ENCODE measurements around the gene SNRPB. TPM values are rescaled to one million over a fixed set of nuclear protein-coding genes. Genes with fewer than 3 reads are reported as not detected.
A peak's percentile ranks its signal among the peaks of the same experiment; 100 is the strongest.

Gene SNRPB
- total and polyA plus RNA-seq, 2 of the 13 experiments (the other 11 are each of a cell fraction or from before 2014, with no cell fraction given), result 473 to 844 TPM

GRCh38 chr20:2476742-2477615, 6.4 kb upstream of the SNRPB start (continued):
- TF ChIP-seq ARID5B (CRISPR knock-in tag; IDR thresholded peaks at IDR 0.05) (0 out of 2 replicates have a peak, but pooled peaks have one; percentile 14), ZNF766 (CRISPR knock-in tag; IDR thresholded peaks at IDR 0.05; ENCODE audit: borderline replicate concordance) (no peak), SNAI1 (CRISPR knock-in tag; IDR thresholded peaks at IDR 0.05; ENCODE audit: borderline replicate concordance) (no peak), FOXP1 (IDR thresholded peaks at IDR 0.05) (0 out of 2 replicates have a peak, but pooled peaks have one; percentile 12), FOXP1 (CRISPR knock-in tag; IDR thresholded peaks at IDR 0.05) (peak; percentile 20; the same call in 1 of the 2 replicates), HDAC2 (CRISPR knock-in tag; IDR thresholded peaks at IDR 0.05) (no peak), BCL6 (CRISPR knock-in tag; IDR thresholded peaks at IDR 0.05) (peak; percentile 52; the same call in 1 of the 2 replicates), ZNF724P (CRISPR knock-in tag; IDR thresholded peaks at IDR 0.05; ENCODE audit: borderline replicate concordance) (no peak), PPARG (CRISPR knock-in tag; conservative IDR thresholded peaks at IDR 0.05) (no peak), FOXM1 (CRISPR knock-in tag; IDR thresholded peaks at IDR 0.05) (no peak), TFE3 (CRISPR knock-in tag; IDR thresholded peaks at IDR 0.05) (peak; percentile 34; the same call in 1 of the 2 replicates), ELF4 (CRISPR knock-in tag; IDR thresholded peaks at IDR 0.05; ENCODE audit: borderline replicate concordance) (peak; percentile 59; the same call in 1 of the 2 replicates), ZNF512 (CRISPR knock-in tag; IDR thresholded peaks at IDR 0.05) (0 out of 2 replicates have a peak, but pooled peaks have one; percentile 6), STAG1 (CRISPR knock-in tag; IDR thresholded peaks at IDR 0.05) (peak; percentile 73), RFX1 (IDR thresholded peaks at IDR 0.05) (no peak), MIXL1 (CRISPR knock-in tag; IDR thresholded peaks at IDR 0.05) (0 out of 2 replicates have a peak, but pooled peaks have one; percentile 45), TFAP4 (IDR thresholded peaks at IDR 0.05; ENCODE audit: borderline replicate concordance, low read depth) (peak; percentile 82; the same call in 1 of the 2 replicates), ZNF607 (CRISPR knock-in tag; IDR thresholded peaks at IDR 0.05; ENCODE audit: borderline replicate concordance) (no peak), TGIF2 (CRISPR knock-in tag; IDR thresholded peaks at IDR 0.05) (no peak), SKI (IDR thresholded peaks at IDR 0.05; ENCODE audit: partially characterized antibody) (no peak), CREB1 (IDR thresholded peaks at IDR 0.05) (no peak), CREB1 (CRISPR knock-in tag; IDR thresholded peaks at IDR 0.05) (no peak), NFYC (CRISPR knock-in tag; IDR thresholded peaks at IDR 0.05) (0 out of 2 replicates have a peak, but pooled peaks have one; percentile 10)
